Upper lobe of right lung (tissue), 1 donor: ENCODE measurements around the gene TBX4. TPM values are rescaled to one million over a fixed set of nuclear protein-coding genes. Genes with fewer than 3 reads are reported as not detected.
A peak's percentile ranks its signal among the peaks of the same experiment; 100 is the strongest.

Experiments used
- ATAC-seq: fragments of 200-7000 bp; cut with Tn5 transposase; one replicate; pipeline ENCODE4 v1.9.1; 2020; ENCODE audit warnings: mild to moderate bottlenecking, moderate library complexity
- DNase-seq: peaks from one replicate; pipeline ENCODE4 v3.0.0-alpha.2; 2020
- H3K27ac ChIP-seq: fragments of 200-600 bp; one replicate; pipeline ENCODE4 v1.8.0; 2022
- H3K27me3 ChIP-seq: fragments of 200-600 bp; one replicate; pipeline ENCODE4 v1.8.0; 2022; ENCODE audit warnings: mild to moderate bottlenecking
- H3K36me3 ChIP-seq: fragments of 200-600 bp; one replicate; pipeline ENCODE4 v1.8.0; 2022
- H3K4me1 ChIP-seq: fragments of 200-600 bp; one replicate; pipeline ENCODE4 v1.8.0; 2022
- H3K4me3 ChIP-seq: fragments of 200-600 bp; one replicate; pipeline ENCODE4 v1.8.0; 2022; ENCODE audit warnings: mild to moderate bottlenecking
- H3K9me3 ChIP-seq: fragments of 200-600 bp; one replicate; pipeline ENCODE4 v1.8.0; 2022
- intact Hi-C: fragments of 100-400 bp; cut with DNase I; formaldehyde crosslinking; loops from one replicate; pipeline ENCODE4 v1.11.0; 2022
- total RNA-seq: library from RNA; stranded (reverse); fragmentation: NEBNext Ultra II Directional; extraction: Animal tissue kit (Norgen Biotek cat#: 25700); gene quantifications from one replicate; pipeline ENCODE4 v1.2.1, GENCODE V29; 2021
- TF ChIP-seq, protein P1 (sequence below): fragments of 200-600 bp; IDR thresholded peaks from one replicate; pipeline ENCODE4 v1.8.0; 2022; ENCODE audit warnings: antibody characterized with exemption
- donor health status: DM: no; HTN: yes; CAD: no; lungs with severe emphysema.

TBX4 gene
- total RNA-seq, 1 donor from 2014 or later: 28.6 TPM

DNA sequence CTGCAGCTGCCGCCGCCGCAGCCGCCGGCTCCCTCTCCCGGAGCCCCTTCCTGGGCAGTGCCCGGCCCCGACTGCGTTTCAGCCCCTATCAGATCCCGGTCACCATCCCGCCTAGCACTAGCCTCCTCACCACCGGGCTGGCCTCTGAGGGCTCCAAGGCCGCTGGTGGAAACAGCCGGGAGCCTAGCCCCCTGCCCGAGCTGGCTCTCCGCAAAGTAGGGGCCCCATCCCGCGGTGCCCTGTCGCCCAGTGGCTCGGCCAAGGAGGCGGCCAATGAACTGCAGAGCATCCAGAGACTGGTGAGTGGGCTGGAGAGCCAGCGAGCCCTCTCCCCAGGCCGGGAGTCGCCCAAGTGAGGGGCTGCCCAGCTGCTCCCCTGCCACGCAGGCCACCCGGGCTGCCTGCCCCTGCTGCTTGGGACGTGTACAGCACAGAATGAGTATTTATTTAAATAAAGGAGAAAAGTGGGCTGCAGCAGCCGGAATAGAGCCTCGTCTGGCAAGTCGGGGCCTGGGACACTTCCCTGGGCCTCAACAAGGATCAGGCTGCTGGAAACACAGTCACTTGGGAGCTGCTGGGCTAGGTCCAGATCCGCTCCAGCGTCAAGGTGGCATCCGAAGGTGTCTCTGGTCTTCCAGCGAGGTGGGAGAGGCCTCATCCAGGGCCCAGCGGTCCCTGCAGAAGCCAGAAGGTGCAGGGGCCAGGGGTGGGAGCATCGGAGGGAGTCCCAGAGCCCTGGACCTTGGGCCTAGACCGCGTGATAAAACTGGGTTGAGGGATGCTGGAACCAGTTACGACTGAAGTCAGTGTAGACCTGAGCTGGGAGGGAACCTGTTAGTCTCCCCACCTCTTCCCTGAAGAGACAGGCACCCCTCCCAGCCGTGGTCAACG is 43.8 kb upstream of the TBX4 start:
- TF ChIP-seq, protein P1, sequence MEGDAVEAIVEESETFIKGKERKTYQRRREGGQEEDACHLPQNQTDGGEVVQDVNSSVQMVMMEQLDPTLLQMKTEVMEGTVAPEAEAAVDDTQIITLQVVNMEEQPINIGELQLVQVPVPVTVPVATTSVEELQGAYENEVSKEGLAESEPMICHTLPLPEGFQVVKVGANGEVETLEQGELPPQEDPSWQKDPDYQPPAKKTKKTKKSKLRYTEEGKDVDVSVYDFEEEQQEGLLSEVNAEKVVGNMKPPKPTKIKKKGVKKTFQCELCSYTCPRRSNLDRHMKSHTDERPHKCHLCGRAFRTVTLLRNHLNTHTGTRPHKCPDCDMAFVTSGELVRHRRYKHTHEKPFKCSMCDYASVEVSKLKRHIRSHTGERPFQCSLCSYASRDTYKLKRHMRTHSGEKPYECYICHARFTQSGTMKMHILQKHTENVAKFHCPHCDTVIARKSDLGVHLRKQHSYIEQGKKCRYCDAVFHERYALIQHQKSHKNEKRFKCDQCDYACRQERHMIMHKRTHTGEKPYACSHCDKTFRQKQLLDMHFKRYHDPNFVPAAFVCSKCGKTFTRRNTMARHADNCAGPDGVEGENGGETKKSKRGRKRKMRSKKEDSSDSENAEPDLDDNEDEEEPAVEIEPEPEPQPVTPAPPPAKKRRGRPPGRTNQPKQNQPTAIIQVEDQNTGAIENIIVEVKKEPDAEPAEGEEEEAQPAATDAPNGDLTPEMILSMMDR: no peak
- no peaks in the 10 kb centered on the region for H3K9me3 ChIP-seq
- H3K36me3 ChIP-seq: peaks cover 17% of the 10 kb centered on the region
- H3K4me1 ChIP-seq: peaks cover 30% of the 10 kb centered on the region
- peak; percentile 61 for DNase-seq
- no peak for ATAC-seq
- H3K27ac ChIP-seq: peak overlapping the region; percentile 91
- intact Hi-C loops: no loop called here
- peaks cover 54% of the 10 kb centered on the region for H3K27me3 ChIP-seq
- peak overlapping the region; percentile 65 for H3K4me3 ChIP-seq

DNA sequence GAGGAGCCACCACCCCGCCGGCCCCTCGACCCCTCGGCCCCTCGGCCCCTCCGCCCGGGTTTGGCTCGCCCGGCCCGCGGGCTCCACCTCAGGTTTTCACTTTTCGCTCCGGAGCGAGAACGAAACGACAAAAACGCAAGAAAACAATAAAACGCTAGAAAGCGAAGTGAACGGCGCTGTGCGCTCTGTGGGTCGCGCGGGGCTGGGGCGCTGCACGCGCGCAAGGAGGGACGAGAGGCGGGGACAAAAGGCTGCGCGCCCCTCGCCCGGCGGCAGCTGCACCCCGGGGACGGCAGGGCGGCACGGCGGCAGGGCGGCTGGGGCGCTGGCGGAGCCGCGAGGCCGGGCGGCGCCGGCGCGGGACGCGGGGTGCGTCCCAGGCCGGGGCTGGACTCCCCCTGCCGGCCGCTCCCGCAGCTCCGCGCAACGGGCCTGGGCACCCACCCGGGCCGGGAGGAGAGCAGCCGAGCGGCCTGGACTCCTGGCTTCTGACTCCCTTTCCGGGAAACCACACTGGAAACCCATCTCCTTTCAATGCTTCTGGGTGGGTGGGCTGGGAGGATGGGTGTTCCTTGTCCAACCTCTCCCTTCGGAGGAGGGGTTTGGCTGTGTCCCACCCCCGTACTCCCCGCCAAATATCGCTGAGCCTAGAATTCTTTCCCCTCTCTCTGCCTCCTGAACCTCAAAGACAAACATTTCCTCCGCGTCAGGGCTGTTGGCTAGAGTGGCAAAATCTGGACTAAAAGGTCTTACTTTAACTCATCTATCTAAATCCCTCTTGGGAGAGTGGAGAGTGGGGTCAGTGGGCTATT is 42.7 kb upstream of the TBX4 start:
- TF ChIP-seq, protein P1: peak; percentile 37
- Histone ChIP-seq H3K9me3 (no peaks in the 10 kb centered on the region), H3K4me1 (peaks cover 24% of the 10 kb centered on the region), H3K36me3 (peaks cover 7% of the 10 kb centered on the region), H3K4me3 (peak overlapping the region; percentile 73), H3K27me3 (peaks cover 43% of the 10 kb centered on the region), H3K27ac (peak overlapping the region; percentile 91)
- intact Hi-C loops: no loop called here
- ATAC-seq: peak; percentile 44
- DNase-seq: peak; percentile 83

DNA sequence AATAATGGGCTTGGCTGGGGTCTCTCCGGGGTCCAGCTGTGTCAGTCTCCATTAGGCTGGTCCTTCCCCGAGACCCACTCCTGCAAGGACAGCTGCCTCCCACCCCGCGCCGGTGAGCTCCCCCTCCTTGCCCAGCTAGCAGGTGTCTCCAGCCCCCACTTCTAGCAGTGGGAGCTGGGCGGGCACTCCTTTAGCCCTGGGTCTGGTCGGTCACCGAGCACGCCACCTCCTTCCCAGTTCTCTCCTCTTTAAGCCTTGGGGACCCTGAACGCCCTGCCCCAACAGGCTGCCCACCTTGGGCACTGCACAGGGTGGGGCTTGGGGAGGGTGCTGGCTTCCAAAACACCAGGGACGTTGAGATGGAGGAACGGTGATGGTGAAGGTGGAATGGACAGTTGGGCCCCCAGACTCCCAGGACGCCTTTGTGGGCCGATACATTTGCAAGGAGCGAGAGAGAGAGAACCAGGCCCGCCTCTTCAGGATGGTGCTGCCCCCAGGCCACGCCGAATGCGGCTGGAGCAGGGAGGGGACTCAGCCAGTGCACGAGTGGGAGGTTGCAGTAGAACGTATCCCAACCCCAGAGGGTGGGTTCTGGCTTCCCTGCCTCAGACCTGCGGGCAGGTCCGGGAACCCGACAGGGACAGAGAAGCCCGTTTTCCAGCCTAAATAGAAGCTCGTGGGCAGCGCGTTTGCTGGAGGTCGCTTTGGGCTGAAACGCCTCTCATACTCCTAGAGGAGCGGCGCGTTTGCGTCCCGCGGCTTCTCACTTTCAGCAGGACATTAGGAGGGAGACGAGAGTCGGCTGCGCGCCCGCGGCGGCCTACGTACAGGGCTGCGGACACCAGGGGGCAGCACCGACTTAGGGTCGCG is 41.8 kb upstream of the TBX4 start:
- peaks cover 24% of the 10 kb centered on the region for H3K4me1 ChIP-seq
- TF ChIP-seq, protein P1: peak; percentile 52
- peak; percentile 87 for DNase-seq
- peak; percentile 52 for ATAC-seq
- intact Hi-C loops: no loop called here
- H3K4me3 ChIP-seq: peak overlapping the region; percentile 73
- H3K27ac ChIP-seq: peak overlapping the region; percentile 90
- no peaks in the 10 kb centered on the region for H3K36me3 ChIP-seq
- H3K9me3 ChIP-seq: no peaks in the 10 kb centered on the region
- H3K27me3 ChIP-seq: peaks cover 34% of the 10 kb centered on the region

DNA sequence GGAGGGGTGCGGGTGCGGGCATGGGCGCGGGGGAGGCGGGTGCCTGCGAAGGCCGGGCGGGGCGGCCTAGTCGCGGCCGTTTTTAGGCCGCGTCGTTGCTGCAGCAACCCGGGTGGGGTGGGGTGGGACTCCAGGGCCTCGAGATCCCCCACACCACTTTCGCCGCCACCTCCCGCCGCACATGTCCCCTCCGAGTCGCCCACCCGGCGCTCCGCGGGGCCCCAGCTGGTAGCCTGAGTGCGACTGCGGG is 41.3 kb upstream of the TBX4 start:
- Histone ChIP-seq H3K27me3 (peaks cover 28% of the 10 kb centered on the region), H3K27ac (peak overlapping the region; percentile 90), H3K4me1 (peaks cover 28% of the 10 kb centered on the region), H3K4me3 (peak overlapping the region; percentile 73), H3K9me3 (no peaks in the 10 kb centered on the region), H3K36me3 (no peaks in the 10 kb centered on the region)
- intact Hi-C loops: no loop called here
- no peak for DNase-seq
- no peak for ATAC-seq
- TF ChIP-seq, protein P1: peak; percentile 20
